Measurements from ENCODE around the gene FRMD4A.

The FRMD4A gene

GRCh38 chr10:14063531-14064285, 267.0 kb downstream of the FRMD4A start:
- no peak for DNase-seq
- Histone ChIP-seq H3K79me2 (ENCODE audit: low read length) (no peaks in the 10 kb centered on the region), H3K9me3 (replicated peaks; ENCODE audit: insufficient read depth, low read length) (no peaks in the 10 kb centered on the region), H3K4me2 (ENCODE audit: low read depth, low read length) (no peak overlapping the region), H3K27me3 (replicated peaks; ENCODE audit: insufficient read depth, low read length) (no peaks in the 10 kb centered on the region), H3K27ac (ENCODE audit: low read length) (no peak overlapping the region), H2AFZ (ENCODE audit: low read length) (no peak overlapping the region), H3K36me3 (replicated peaks; ENCODE audit: insufficient read depth, low read length) (no peaks in the 10 kb centered on the region), H4K20me1 (ENCODE audit: insufficient read depth, low read length) (no peaks in the 10 kb centered on the region), H3F3A (ENCODE audit: insufficient read depth, low read length) (no peaks in the 10 kb centered on the region), H3K9ac (ENCODE audit: low read length) (no peak overlapping the region), H3K4me3 (ENCODE audit: low read length) (no peak overlapping the region), H3K4me1 (ENCODE audit: low read length) (no peaks in the 10 kb centered on the region), H3K9me2 (replicated peaks; ENCODE audit: insufficient read depth, low read length) (no peaks in the 10 kb centered on the region)
- no peak for TF ChIP-seq EZH2phosphoT487 (IDR thresholded peaks at IDR 0.05; ENCODE audit: low read length)
- no peak for TF ChIP-seq EZH2 (optimal IDR thresholded peaks at IDR 0.05; ENCODE audit: low read depth, low read length)
- TF ChIP-seq CTCF (IDR thresholded peaks at IDR 0.05; ENCODE audit: low read length) = no peak

GRCh38 chr10:14062528-14063260, 268.0 kb downstream of the FRMD4A start:
- no peaks in the 10 kb centered on the region for H3K36me3 ChIP-seq (replicated peaks; ENCODE audit: insufficient read depth, low read length)
- DNase-seq = no peak

GRCh38 chr10:14060320-14061070, 270.2 kb downstream of the FRMD4A start:
- no peaks in the 10 kb centered on the region for H3K27me3 ChIP-seq (replicated peaks; ENCODE audit: insufficient read depth, low read length)
- no peaks in the 10 kb centered on the region for H3K79me2 ChIP-seq (ENCODE audit: low read length)
- H3K9ac ChIP-seq (ENCODE audit: low read length) = no peak overlapping the region
- H3K9me3 ChIP-seq (replicated peaks; ENCODE audit: insufficient read depth, low read length) = no peaks in the 10 kb centered on the region
- H3K4me2 ChIP-seq (ENCODE audit: low read depth, low read length) = no peak overlapping the region
- H3K4me3 ChIP-seq (ENCODE audit: low read length) = no peak overlapping the region
- no peaks in the 10 kb centered on the region for H3F3A ChIP-seq (ENCODE audit: insufficient read depth, low read length)
- H4K20me1 ChIP-seq (ENCODE audit: insufficient read depth, low read length) = no peaks in the 10 kb centered on the region
- H3K4me1 ChIP-seq (ENCODE audit: low read length) = no peaks in the 10 kb centered on the region
- H3K27ac ChIP-seq (ENCODE audit: low read length) = no peak overlapping the region
- TF ChIP-seq CTCF (IDR thresholded peaks at IDR 0.05; ENCODE audit: low read length) = no peak
- TF ChIP-seq EZH2phosphoT487 (IDR thresholded peaks at IDR 0.05; ENCODE audit: low read length) = no peak
- no peak for TF ChIP-seq EZH2 (optimal IDR thresholded peaks at IDR 0.05; ENCODE audit: low read depth, low read length)
- no peak overlapping the region for H2AFZ ChIP-seq (ENCODE audit: low read length)
- H3K9me2 ChIP-seq (replicated peaks; ENCODE audit: insufficient read depth, low read length) = no peaks in the 10 kb centered on the region
- H3K36me3 ChIP-seq (replicated peaks; ENCODE audit: insufficient read depth, low read length) = no peaks in the 10 kb centered on the region
- no peak for DNase-seq

More at GRCh38 chr10:14062528-14063260, 268.0 kb downstream of the FRMD4A start:
- Histone ChIP-seq H3K9me3 (replicated peaks; ENCODE audit: insufficient read depth, low read length) (no peaks in the 10 kb centered on the region), H3K9ac (ENCODE audit: low read length) (no peak overlapping the region), H3K79me2 (ENCODE audit: low read length) (no peaks in the 10 kb centered on the region), H3K4me1 (ENCODE audit: low read length) (no peaks in the 10 kb centered on the region), H3F3A (ENCODE audit: insufficient read depth, low read length) (no peaks in the 10 kb centered on the region), H3K27ac (ENCODE audit: low read length) (no peak overlapping the region), H3K4me2 (ENCODE audit: low read depth, low read length) (no peak overlapping the region), H2AFZ (ENCODE audit: low read length) (no peak overlapping the region), H4K20me1 (ENCODE audit: insufficient read depth, low read length) (no peaks in the 10 kb centered on the region), H3K9me2 (replicated peaks; ENCODE audit: insufficient read depth, low read length) (no peaks in the 10 kb centered on the region), H3K4me3 (ENCODE audit: low read length) (no peak overlapping the region), H3K27me3 (replicated peaks; ENCODE audit: insufficient read depth, low read length) (no peaks in the 10 kb centered on the region)
- no peak for TF ChIP-seq CTCF (IDR thresholded peaks at IDR 0.05; ENCODE audit: low read length)
- TF ChIP-seq EZH2 (optimal IDR thresholded peaks at IDR 0.05; ENCODE audit: low read depth, low read length) = no peak
- no peak for TF ChIP-seq EZH2phosphoT487 (IDR thresholded peaks at IDR 0.05; ENCODE audit: low read length)

All from MM.1S (cell line).